AG10803 (cell line): ENCODE results near the gene FAM131B.
"Not testable (repeated sequence)": the region's sequence is repeated elsewhere in the genome, so short reads cannot be mapped to it uniquely, and the experiment has no call there.

Source experiments
- DNase-seq: peaks from one replicate; pipeline ENCODE4 v3.0.0; 2010; ENCODE audit warnings: low read depth
- H3K4me3 ChIP-seq: 2 replicates; pipeline ENCODE4 v1.5.1; 2011; ENCODE audit warnings: mild to moderate bottlenecking, low read length, control low read depth
- CTCF ChIP-seq: conservative IDR thresholded peaks from 2 replicates; pipeline ENCODE4 v1.5.1; 2011; ENCODE audit warnings: mild to moderate bottlenecking, low read length, control low read depth, inconsistent platforms

The FAM131B gene

DNA sequence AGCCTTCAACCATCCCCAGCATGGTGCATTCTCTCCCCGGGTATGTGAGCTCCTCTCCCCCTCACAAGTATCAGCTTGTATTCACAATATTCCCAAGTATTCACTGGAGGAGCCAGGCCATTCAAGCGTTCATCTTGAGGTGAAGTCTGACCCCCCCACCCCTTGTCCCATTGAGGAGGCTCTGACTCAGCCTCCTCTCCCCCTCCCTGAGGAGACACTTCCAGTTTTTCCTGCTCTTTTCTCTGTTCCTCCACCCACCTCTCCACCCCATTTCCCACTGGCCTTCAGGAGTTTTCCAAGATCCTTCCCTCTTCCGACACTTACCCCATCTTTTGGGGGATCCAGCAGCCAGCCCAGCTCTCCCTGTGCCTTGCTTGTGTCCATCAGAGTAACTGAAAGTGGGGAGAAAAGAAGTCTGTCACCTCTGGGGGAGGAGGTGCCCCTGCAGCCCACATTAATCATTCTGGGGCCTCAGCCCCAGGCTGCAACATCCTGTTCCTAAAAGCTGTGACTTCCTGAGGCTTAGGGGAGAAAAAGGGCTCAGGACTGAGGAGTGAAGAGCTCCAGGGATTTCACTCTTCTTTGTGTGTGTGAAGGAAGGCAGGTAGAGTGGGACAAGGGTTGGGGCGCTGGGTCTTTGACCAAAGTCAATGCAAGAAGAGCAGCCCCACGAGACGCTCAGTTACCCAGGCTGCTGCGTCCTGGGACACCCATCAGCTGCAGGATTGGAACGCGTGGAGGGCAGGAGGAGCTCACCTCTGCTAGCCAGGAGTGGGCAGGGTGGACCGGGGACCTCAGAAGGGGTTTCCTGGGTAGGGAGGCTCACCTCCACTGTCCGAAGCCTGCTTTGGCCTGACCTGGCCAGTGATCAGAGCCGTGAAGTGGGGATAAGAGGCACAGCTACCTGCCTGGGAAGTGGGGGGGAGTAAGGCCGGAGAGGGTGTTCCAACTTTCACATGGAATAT, 45.1 kb upstream of the FAM131B start:
- no peak overlapping the region for H3K4me3 ChIP-seq
- DNase-seq = no peak
- TF ChIP-seq CTCF = no peak

DNA sequence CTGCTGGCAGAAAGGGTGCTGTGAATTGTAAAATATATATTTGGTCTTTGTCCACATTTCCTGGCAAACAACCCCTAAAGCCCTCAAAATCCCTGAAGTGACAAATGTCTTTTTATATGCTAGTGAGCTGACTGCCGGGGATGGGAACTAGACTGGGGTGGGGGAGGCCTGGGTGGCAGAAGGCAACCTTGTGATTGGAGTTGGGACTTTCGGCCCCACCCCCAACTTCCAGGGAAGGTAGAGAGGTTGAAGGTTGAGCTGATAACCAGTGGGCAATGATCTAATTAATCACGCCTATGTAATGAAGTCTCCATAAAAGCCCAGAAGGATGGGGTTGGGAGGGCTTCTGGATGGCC, 43.5 kb upstream of the FAM131B start:
- DNase-seq = no peak
- no peak overlapping the region for H3K4me3 ChIP-seq
- TF ChIP-seq CTCF = no peak

GRCh38 chr7:143405173-143406001, 42.9 kb upstream of the FAM131B start:
- peak; percentile 49 for DNase-seq
- no peak for TF ChIP-seq CTCF

GRCh38 chr7:143402233-143402632, 39.7 kb upstream of the FAM131B start:
- DNase-seq, H3K4me3 ChIP-seq: not testable (repeated sequence)

More at GRCh38 chr7:143405173-143406001, 42.9 kb upstream of the FAM131B start:
- no peak overlapping the region for H3K4me3 ChIP-seq

DNA sequence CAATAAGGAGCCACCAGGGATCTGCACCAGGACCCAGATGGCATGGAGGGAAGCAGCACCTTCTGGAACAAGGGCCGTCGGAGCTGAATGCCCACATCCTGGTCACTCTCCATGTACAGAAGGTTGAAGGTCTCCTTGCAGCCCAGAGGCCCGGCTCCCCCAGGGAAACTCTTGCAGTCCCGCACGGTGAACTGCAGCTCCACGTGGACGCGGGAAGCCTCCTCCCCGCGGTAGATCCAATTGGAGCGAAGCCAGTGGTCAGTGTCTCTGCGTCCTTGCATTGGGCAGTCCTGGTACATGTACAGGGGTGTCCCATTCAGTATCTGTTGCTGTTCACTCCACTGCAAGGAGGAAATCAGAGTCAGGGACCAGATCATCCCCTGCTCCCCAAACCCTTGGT, 38.8 kb upstream of the FAM131B start:
- TF ChIP-seq CTCF = no peak
- H3K4me3 ChIP-seq = no peak overlapping the region
- no peak for DNase-seq

DNA sequence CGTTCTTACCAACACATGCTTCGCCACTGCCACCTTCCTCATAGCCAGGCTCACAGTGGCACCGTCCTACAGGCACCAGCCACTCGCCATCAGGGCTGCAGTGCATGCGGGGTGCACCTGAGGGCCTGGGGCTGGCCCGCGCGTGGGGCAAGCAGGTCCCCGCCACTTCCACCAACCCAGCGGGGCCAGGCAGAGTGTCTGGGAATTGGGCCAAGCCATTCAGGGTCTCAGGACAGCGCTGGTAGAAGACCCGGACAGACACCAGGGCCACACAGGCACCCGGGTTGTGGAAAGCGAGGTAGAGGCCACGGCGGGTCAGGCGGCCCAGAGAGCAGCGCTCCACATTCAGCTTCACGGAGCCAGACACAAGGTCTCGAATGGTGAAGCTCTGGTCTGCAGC, 37.1 kb upstream of the FAM131B start:
- no peak overlapping the region for H3K4me3 ChIP-seq
- no peak for TF ChIP-seq CTCF
- no peak for DNase-seq

- no peak for DNase-seq
- TF ChIP-seq CTCF = no peak
- H3K4me3 ChIP-seq = no peak overlapping the region
Measured at GRCh38 chr7:143399151-143399550, 36.6 kb upstream of the FAM131B start.
